ENCODE results near the gene YBX2.

Gene YBX2

DNA sequence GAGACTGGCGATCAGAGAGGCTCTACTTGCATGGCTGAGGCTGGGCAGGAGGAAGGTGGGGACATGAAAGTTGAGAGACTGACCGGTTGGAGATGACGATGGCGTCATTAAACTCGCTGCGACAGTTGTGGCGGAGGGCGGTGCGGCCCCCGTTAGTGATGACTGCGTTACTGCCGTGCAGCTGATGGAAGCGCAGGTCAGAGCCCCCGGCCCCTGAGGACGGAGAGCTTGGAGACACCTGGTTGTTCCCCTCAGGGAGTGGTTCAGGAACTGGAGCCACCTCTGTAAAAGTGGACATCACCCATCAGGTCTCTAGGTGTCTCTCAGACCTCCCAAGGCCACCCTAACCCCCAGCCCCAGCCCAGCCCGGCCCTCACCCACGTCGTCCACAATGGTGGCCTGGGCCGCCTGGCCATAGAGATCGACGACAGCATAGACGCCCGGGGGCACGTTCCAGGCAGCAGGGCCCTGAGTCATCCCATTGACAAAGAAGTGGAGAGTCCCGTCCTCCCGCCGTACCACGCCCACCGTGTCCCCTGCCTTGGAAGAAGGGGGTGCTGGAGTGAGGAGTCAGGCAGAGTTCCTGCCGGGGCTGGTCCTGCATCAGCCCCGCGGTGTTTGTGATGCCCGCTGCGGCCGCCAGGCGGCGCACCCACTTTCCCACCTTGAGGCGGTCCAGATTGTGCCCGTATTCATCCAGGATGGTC is 29.4 kb upstream of the YBX2 start:
- peaks cover 10% of the 10 kb centered on the region for H3K4me1 ChIP-seq (ENCODE audit: control insufficient read depth, insufficient read depth, low read length, unreplicated experiment)
- no peak overlapping the region for H3K4me3 ChIP-seq (ENCODE audit: low read depth, low read length)
- H3K27me3 ChIP-seq (ENCODE audit: insufficient read depth, low read length) = no peaks in the 10 kb centered on the region
- peaks cover 21% of the 10 kb centered on the region; the same call in 1 of the 2 replicates for H3K36me3 ChIP-seq (ENCODE audit: insufficient read depth, low read length)
- H3K27ac ChIP-seq (ENCODE audit: low read depth, low read length) = no peak overlapping the region
- H2AFZ ChIP-seq (ENCODE audit: low read length, unreplicated experiment) = no peak overlapping the region
- H3K79me2 ChIP-seq (ENCODE audit: control insufficient read depth, insufficient read depth, low read length, unreplicated experiment) = peaks cover 15% of the 10 kb centered on the region

DNA sequence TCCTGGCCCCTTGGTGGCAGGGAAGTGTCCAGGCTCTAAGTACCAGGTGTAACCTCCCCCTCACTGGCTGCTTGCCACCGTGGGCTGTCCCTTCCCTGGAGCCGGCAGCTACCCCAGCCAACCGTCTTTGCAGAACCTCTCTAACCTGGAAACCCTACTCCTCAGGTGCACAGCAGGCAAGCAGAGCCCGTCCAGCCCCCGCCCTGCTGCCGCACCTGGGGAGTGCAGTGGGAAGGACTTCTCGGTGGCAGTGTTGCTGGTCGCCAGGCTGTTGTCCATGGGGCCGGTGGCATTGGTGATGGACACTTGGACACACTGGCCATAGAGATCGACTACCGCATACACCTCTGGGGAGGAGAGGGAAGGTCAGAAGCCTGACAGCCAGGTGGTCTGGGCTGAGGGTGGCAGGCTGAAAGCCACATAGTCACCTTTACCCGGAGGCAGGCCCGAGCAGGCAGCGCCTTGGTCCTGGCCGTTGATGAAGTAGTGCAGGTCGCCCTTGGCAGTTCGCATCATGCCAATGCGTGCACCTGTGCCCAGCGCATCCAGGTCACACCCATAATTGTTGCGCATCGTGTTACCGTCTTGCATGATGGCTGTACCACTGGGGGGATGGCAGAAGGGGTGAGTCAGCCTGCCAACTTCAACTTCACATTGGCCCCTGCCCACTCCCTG is 28.2 kb upstream of the YBX2 start:
- H3K27ac ChIP-seq (ENCODE audit: low read depth, low read length) = no peak overlapping the region
- H2AFZ ChIP-seq (ENCODE audit: low read length, unreplicated experiment) = no peak overlapping the region
- peaks cover 21% of the 10 kb centered on the region; the same call in 1 of the 2 replicates for H3K36me3 ChIP-seq (ENCODE audit: insufficient read depth, low read length)

DNA sequence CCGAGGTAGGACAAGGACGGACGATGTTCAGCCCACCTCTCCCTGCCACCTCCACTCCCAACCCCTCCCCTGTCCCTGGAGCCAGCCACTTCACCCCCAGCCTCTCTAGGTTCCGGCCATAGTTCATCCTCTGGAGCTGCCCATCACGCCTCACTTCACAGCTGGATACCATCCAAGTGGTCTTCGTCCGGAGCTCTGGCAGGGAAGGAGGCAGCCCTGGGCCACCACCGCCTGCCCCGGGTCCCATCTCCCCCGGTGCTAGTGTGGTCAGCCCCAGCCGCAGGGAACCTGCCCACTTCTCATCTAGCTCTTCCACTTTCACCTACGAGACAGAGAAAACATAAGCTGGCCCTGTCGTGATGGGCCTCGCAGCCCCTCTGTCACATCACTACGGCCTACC is 27.0 kb upstream of the YBX2 start:
- no peak overlapping the region for H3K27ac ChIP-seq (ENCODE audit: low read depth, low read length)
- peaks cover 21% of the 10 kb centered on the region; the same call in 1 of the 2 replicates for H3K36me3 ChIP-seq (ENCODE audit: insufficient read depth, low read length)

More for the DNA sequence above, 28.2 kb upstream of the YBX2 start:
- H3K27me3 ChIP-seq (ENCODE audit: insufficient read depth, low read length) = no peaks in the 10 kb centered on the region
- no peak overlapping the region for H3K4me3 ChIP-seq (ENCODE audit: low read depth, low read length)
- peaks cover 2% of the 10 kb centered on the region for H3K4me1 ChIP-seq (ENCODE audit: control insufficient read depth, insufficient read depth, low read length, unreplicated experiment)
- H3K79me2 ChIP-seq (ENCODE audit: control insufficient read depth, insufficient read depth, low read length, unreplicated experiment) = peaks cover 4% of the 10 kb centered on the region

DNA sequence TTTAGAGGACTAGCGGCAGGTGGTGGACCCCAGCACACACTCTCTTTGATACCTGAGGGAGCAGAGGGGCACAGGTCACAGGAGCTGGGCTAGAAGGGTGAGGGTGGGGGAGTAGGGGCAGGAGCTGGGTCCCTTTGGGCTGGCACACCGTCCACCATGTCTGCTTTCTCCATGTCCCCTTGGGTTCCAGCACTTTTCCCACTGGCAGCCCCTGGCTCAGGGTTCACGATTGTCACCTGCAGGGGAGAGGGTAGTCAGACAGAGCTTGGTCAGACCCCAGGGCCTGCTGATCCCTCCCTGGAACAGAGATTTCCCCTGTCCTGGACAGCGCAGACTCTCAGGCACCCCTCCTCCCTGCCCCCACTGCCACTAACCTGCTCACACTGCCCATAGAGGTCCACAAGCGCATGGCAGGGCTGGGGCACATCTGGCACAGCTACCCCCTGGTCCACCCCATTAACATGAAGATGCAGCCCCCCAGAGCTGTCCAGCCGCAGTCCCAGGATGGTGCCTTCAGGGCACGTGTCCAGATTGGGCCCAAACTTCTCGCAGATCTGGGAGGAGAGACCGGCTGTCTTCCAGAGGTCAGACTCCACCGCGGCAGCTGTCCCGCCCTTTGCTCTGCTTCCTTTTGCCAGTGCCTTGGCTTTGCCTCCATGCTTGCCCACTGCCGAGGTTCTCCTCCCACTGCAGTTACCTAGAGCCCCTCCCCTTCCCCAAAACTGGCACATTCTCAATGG is 23.9 kb upstream of the YBX2 start:
- H3K36me3 ChIP-seq (ENCODE audit: insufficient read depth, low read length) = peaks cover 17% of the 10 kb centered on the region; the same call in 1 of the 2 replicates
- peaks cover 5% of the 10 kb centered on the region for H3K79me2 ChIP-seq (ENCODE audit: control insufficient read depth, insufficient read depth, low read length, unreplicated experiment)
- no peak overlapping the region for H2AFZ ChIP-seq (ENCODE audit: low read length, unreplicated experiment)
- H3K4me1 ChIP-seq (ENCODE audit: control insufficient read depth, insufficient read depth, low read length, unreplicated experiment) = peaks cover 18% of the 10 kb centered on the region
- H3K4me3 ChIP-seq (ENCODE audit: low read depth, low read length) = no peak overlapping the region
- no peak overlapping the region for H3K27ac ChIP-seq (ENCODE audit: low read depth, low read length)
- H3K27me3 ChIP-seq (ENCODE audit: insufficient read depth, low read length) = no peaks in the 10 kb centered on the region

More for the DNA sequence above, 27.0 kb upstream of the YBX2 start:
- Histone ChIP-seq H2AFZ (ENCODE audit: low read length, unreplicated experiment) (no peak overlapping the region), H3K27me3 (ENCODE audit: insufficient read depth, low read length) (no peaks in the 10 kb centered on the region), H3K4me3 (ENCODE audit: low read depth, low read length) (no peak overlapping the region), H3K4me1 (ENCODE audit: control insufficient read depth, insufficient read depth, low read length, unreplicated experiment) (no peaks in the 10 kb centered on the region), H3K79me2 (ENCODE audit: control insufficient read depth, insufficient read depth, low read length, unreplicated experiment) (no peaks in the 10 kb centered on the region)

DNA sequence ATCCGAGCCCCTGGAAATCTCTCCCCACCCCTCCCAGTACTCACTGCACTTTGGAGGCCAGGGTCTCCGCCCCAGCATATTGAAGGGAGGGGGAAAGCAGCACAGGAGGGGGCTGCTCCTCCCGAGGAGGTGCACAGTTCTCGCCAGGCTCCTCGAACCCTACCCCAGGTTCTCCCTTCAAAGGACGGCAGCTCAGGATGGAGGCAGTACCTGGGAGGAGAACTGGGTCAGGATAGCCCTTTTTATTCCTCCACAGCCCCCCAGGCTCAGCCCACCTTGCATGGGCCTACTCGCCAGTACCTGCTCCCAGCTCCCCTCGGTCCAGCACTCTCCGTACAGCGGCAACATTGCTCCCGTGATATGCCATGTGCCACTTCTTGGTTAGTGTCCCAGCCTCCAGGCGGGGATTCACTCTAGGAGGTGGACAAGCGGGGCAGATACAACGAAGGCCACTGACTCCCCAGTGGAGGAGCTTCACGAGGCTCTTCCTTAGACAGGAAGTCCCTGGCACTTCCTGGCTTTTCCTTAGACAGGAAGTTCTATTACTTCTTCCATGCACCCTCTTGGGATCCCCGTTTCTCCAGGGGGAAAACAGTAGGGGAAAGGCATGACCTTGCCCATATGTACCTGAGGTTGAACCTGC is 22.8 kb upstream of the YBX2 start:
- Histone ChIP-seq H3K27me3 (ENCODE audit: insufficient read depth, low read length) (no peaks in the 10 kb centered on the region), H3K4me3 (ENCODE audit: low read depth, low read length) (no peak overlapping the region), H3K4me1 (ENCODE audit: control insufficient read depth, insufficient read depth, low read length, unreplicated experiment) (peaks cover 24% of the 10 kb centered on the region), H3K79me2 (ENCODE audit: control insufficient read depth, insufficient read depth, low read length, unreplicated experiment) (peaks cover 14% of the 10 kb centered on the region), H3K36me3 (ENCODE audit: insufficient read depth, low read length) (peaks cover 18% of the 10 kb centered on the region; the same call in 1 of the 2 replicates), H3K27ac (ENCODE audit: low read depth, low read length) (no peak overlapping the region), H2AFZ (ENCODE audit: low read length, unreplicated experiment) (no peak overlapping the region)

DNA sequence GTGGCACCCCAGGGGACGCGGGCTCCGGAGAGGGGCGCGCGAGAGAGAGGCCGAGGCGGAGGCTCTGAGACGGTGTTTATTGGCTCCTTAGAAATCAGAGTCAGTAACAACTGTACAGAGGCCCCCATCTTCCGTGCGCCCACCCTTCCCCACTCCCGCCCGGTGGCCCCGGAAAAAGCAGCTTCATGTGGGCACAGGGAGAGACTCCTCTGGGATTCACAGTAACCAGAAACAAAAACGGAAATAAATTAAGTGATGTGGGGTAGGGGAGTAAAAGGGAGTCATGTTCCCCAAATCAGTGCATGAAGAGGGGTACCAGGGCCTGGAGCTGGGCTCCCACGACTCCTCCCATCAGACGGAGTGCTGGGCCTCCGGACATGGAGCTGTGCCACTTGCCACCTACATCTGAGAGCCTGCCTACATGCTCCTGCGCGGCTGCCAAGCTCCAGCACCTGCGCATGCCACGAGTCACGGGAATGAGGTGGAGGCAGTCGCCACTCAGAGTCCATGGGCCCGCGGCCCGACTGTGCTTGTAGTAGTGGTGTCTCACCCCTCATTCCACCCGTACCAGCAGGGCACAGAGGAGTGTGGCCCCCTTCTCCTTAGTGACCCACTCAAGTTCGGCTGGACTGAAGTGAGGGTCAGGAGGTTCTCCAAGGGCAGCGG is 21.3 kb upstream of the YBX2 start:
- H3K36me3 ChIP-seq (ENCODE audit: insufficient read depth, low read length) = peaks cover 25% of the 10 kb centered on the region
- H3K79me2 ChIP-seq (ENCODE audit: control insufficient read depth, insufficient read depth, low read length, unreplicated experiment) = peaks cover 25% of the 10 kb centered on the region
- H3K27ac ChIP-seq (ENCODE audit: low read depth, low read length) = peak overlapping the region; percentile 78
- no peaks in the 10 kb centered on the region for H3K27me3 ChIP-seq (ENCODE audit: insufficient read depth, low read length)
- H3K4me1 ChIP-seq (ENCODE audit: control insufficient read depth, insufficient read depth, low read length, unreplicated experiment) = peaks cover 30% of the 10 kb centered on the region
- H2AFZ ChIP-seq (ENCODE audit: low read length, unreplicated experiment) = peak overlapping the region; percentile 12
- H3K4me3 ChIP-seq (ENCODE audit: low read depth, low read length) = peak overlapping the region; percentile 92

DNA sequence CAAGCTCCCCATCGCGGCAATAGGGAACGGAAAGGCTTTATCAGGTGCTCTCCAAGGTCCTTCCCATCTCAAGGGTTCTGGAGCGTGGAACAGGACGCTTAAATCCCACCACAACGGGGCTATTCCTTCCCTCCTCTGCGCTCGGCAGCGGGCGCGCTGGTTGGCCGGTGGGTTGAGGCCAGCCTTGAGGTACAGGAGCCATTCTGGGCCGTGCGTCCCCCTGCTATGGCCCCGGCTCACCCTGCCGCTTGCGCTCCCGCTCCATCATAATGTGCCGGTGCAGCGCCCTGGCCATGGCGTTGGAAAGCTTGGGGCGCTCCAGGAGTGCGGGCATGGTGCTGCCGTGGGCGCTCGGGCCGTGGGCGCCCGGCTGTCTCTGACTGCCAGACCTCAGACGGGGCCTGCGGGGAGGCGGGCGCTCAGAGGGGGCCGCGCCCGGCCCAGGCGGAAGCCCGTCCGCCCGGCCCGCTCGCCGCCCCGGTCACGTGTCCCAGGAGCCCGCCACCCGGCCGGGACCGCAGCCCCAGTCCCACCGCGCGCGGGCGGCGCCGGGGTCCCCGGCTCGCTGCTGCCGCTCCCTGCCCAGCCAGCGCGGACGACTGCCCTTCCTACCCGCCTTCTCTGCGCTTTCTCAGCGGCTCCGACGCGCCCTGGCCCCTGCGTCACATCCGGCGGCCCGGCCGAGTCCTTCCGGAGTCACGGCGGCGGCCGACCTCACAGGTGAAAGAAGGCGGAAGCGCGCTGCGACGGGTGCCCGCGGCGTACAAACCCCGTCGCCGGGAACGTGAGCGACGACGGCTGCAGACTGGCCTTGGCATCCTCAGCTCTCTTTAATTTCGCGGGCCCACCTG is 20.5 kb upstream of the YBX2 start, which contains the start of gene GPS2:
TSS of gene GPS2 (minus strand) at position 642 of the 851 bp plus-strand sequence. CDS start at position 334, 308 bp downstream.
- peak within 1 kb of the TSS; percentile 78 for H3K27ac ChIP-seq (ENCODE audit: low read depth, low read length)
- H3K27me3 ChIP-seq (ENCODE audit: insufficient read depth, low read length) = no peaks in the 10 kb centered on the region
- peak within 1 kb of the TSS; percentile 92 for H3K4me3 ChIP-seq (ENCODE audit: low read depth, low read length)
- peaks cover 27% of the 10 kb centered on the region for H3K36me3 ChIP-seq (ENCODE audit: insufficient read depth, low read length)
- H2AFZ ChIP-seq (ENCODE audit: low read length, unreplicated experiment) = peak within 1 kb of the TSS; percentile 12
- peaks cover 38% of the 10 kb centered on the region for H3K4me1 ChIP-seq (ENCODE audit: control insufficient read depth, insufficient read depth, low read length, unreplicated experiment)
- H3K79me2 ChIP-seq (ENCODE audit: control insufficient read depth, insufficient read depth, low read length, unreplicated experiment) = peaks cover 32% of the 10 kb centered on the region

DNA sequence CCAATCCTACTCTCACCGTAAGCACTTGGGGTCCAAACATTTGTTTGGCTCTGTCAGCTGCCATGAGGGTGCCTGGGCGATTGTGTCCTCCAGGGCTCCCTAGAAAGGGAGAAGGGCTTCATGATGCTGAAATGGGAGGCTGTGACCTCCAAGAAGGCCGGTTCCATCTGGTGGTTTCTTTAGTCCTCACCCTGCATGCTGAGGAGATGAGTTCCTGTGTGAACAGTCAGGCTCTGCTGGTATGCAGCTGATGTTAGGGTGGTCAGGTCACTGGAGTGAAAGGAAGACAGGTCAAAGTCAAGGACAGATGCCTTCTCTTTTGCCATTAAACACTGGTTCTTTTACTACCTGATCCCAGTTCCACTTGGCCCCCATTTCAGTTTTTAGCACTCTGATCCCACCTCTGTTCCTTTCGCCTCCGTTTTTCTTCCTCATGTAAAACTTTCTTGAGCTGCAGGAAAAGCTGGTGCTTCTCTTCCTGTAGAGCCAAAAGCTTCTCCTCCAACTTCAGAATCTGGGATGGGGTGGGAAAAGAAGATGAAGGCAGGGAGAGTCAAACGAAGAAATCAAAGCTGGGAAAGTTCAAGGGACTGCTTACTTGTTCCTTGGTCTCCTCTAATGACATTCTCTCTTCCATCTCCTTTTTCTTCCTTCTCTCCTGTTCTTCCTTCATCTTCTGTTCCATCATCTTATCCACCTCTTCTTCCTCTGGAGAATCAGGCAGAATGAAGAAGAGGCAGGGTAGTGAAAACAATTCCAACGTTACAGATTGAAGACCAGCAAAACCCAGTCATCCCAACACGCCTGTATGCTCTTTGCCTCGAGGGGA is 19.7 kb upstream of the YBX2 start:
- H3K27ac ChIP-seq (ENCODE audit: low read depth, low read length) = peak overlapping the region; percentile 78

More for the DNA sequence above, 19.7 kb upstream of the YBX2 start:
- Histone ChIP-seq H3K4me3 (ENCODE audit: low read depth, low read length) (peak overlapping the region; percentile 92), H3K79me2 (ENCODE audit: control insufficient read depth, insufficient read depth, low read length, unreplicated experiment) (peaks cover 41% of the 10 kb centered on the region), H3K27me3 (ENCODE audit: insufficient read depth, low read length) (no peaks in the 10 kb centered on the region), H3K36me3 (ENCODE audit: insufficient read depth, low read length) (peaks cover 31% of the 10 kb centered on the region), H3K4me1 (ENCODE audit: control insufficient read depth, insufficient read depth, low read length, unreplicated experiment) (peaks cover 46% of the 10 kb centered on the region), H2AFZ (ENCODE audit: low read length, unreplicated experiment) (no peak overlapping the region)

Measured in ACC112 (cell line).